DLD1 (cell line): Measurements from ENCODE around the gene NAT14.

ENCODE experiments used
- in situ Hi-C: cut with HindIII; loops from 2 replicates; pipeline ENCODE4 v1.10.0; 2017; ENCODE audit warnings: low sequenced_read_pairs

NAT14 gene

GRCh38 chr19:55452749-55453346 is 32.1 kb upstream of the NAT14 start:
- in situ Hi-C loops: no loop called here

GRCh38 chr19:55453511-55454260 is 31.3 kb upstream of the NAT14 start:
- in situ Hi-C loops: no loop called here

- in situ Hi-C loops: no loop called here
Measured at GRCh38 chr19:55454787-55455243, 30.2 kb upstream of the NAT14 start.

GRCh38 chr19:55455576-55456235 is 29.3 kb upstream of the NAT14 start:
- in situ Hi-C loops: no loop called here

- in situ Hi-C loops: no loop called here
Measured at GRCh38 chr19:55456347-55456746, 28.6 kb upstream of the NAT14 start.

- in situ Hi-C loops: no loop called here
Measured at GRCh38 chr19:55457683-55458457, 27.1 kb upstream of the NAT14 start.

GRCh38 chr19:55459551-55459949 is 25.4 kb upstream of the NAT14 start:
- in situ Hi-C loops: no loop called here

GRCh38 chr19:55459950-55460657 is 24.9 kb upstream of the NAT14 start:
- in situ Hi-C loops: no loop called here

GRCh38 chr19:55460670-55461258 is 24.2 kb upstream of the NAT14 start:
- in situ Hi-C loops: no loop called here

GRCh38 chr19:55461259-55461973 is 23.6 kb upstream of the NAT14 start, which contains the start of gene ISOC2:
TSS of gene ISOC2 (minus strand) at chr19:55461642. CDS start at chr19:55456486, 5,156 bp downstream.
- in situ Hi-C loops: no loop called here

GRCh38 chr19:55461974-55462626 is 22.9 kb upstream of the NAT14 start:
- in situ Hi-C loops: no loop called here

- in situ Hi-C loops: no loop called here
Measured at GRCh38 chr19:55462722-55463121, 22.3 kb upstream of the NAT14 start.

- in situ Hi-C loops: no loop called here
Measured at GRCh38 chr19:55463583-55464031, 21.4 kb upstream of the NAT14 start.

- in situ Hi-C loops: no loop called here
Measured at GRCh38 chr19:55464039-55464661, 20.8 kb upstream of the NAT14 start.

- in situ Hi-C loops: no loop called here
Measured at GRCh38 chr19:55464662-55465054, 20.3 kb upstream of the NAT14 start, which contains the start of gene C19orf85. TSS of gene C19orf85 (minus strand) at chr19:55464751. CDS start at chr19:55464554, 197 bp downstream.

- in situ Hi-C loops: no loop called here
Measured at GRCh38 chr19:55465460-55466240, 19.3 kb upstream of the NAT14 start.

GRCh38 chr19:55466241-55466614 is 18.8 kb upstream of the NAT14 start:
- in situ Hi-C loops: no loop called here
